ACHN (cell line): ENCODE data around the gene DUS4L.
A peak's percentile ranks its signal among the peaks of the same experiment; 100 is the strongest.

ENCODE experiments used
- DNase-seq: peaks from one replicate; pipeline ENCODE4 v3.0.0-alpha.2; 2015
- in situ Hi-C: cut with HindIII; loops from 2 replicates; pipeline ENCODE4 v1.10.0; 2017; ENCODE audit warnings: low sequenced_read_pairs, low pct_ligation_motif_present, low pct_unique_long_range_greater_than_20kb

The DUS4L gene

DNA sequence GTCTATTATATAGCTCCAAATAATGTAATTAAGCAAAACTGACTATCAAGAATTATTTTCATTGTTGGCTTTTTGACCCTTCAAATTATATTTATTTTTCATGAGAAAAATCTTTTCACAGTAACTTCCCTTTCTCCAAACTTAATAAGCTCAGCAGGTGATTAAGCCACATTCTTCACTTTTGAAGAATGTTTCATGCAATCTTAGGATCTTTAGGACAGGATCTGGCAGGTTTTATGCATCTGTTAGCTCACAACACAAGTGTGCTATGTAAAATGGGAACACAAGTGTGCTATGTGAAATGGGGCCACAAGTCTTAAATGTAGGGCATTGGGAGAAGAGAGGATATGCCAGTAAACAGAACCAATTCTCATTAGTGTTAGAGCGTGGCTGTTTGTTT is 42.5 kb downstream of the DUS4L start:
- DNase-seq = no peak
- in situ Hi-C loops = no loop called here

DNA sequence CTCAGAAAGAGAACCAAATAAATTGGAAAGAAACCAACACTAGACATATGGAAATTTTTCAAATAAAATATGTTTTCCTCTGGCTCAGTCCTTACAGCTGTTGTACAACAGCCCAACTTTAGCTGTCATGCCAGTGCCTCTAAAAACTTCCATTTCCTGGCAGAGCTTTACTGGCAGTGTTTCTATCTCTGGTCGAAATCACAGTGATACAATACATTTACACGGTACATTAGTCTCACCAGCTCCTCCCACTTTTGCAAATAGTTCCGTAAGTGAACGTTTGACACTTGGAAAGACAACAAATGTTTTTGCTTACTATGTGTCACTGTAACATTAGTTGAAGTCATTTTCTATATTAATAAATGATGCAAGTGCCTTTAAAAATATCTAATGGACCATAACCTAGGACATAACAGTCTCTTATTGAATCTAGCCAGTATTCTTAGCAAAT is 46.1 kb downstream of the DUS4L start:
- in situ Hi-C loops = no loop called here
- DNase-seq = no peak

- no peak for DNase-seq
- in situ Hi-C loops = no loop called here
Observed at GRCh38 chr7:107610323-107610722, 46.6 kb downstream of the DUS4L start.

- in situ Hi-C loops = no loop called here
- DNase-seq = no peak
Observed at GRCh38 chr7:107613439-107613838, 49.7 kb downstream of the DUS4L start.

DNA sequence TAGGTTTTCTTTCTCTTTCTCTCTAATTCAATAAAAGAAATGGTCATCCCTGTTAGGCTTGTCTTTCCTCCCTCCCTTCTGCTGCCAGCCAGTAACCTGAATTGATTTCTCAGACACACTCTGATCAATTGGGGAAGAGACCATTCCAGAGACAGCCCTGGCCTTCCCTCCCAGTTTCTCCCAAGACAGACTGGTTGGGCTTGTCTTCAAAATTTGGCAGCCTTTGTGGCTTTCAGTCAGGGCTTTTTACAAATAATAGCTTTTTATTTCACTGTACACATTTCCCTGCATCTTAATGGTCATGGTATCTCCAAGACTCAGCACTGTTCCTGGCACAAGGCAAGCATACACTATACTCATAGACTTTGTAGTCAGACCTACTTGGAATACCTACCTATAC is 50.2 kb downstream of the DUS4L start:
- no peak for DNase-seq
- in situ Hi-C loops = no loop called here

GRCh38 chr7:107614425-107614824 is 50.7 kb downstream of the DUS4L start:
- no peak for DNase-seq
- in situ Hi-C loops = no loop called here

- in situ Hi-C loops = no loop called here
- DNase-seq = no peak
Observed at GRCh38 chr7:107615910-107616680, 52.3 kb downstream of the DUS4L start.

DNA sequence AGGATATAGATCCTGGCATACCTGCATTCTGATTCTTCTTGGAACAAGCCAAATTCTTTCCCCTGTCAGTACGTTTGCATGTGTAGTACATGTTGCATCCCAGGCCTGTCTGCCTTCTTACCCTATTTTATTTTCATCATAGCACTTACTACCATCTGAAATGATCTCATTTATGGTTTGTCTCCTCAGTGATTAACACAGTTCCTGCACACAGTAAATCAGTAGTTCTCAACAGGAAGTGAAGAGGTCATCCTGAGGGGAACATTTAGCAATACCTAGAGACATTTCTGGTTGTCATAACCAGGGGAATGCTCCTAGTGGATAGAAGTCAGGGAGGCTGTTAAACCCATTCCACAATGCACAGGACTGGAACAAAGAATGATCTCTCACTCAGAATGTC is 58.7 kb downstream of the DUS4L start:
- DNase-seq = peak; percentile 31
- in situ Hi-C loops = no loop called here

DNA sequence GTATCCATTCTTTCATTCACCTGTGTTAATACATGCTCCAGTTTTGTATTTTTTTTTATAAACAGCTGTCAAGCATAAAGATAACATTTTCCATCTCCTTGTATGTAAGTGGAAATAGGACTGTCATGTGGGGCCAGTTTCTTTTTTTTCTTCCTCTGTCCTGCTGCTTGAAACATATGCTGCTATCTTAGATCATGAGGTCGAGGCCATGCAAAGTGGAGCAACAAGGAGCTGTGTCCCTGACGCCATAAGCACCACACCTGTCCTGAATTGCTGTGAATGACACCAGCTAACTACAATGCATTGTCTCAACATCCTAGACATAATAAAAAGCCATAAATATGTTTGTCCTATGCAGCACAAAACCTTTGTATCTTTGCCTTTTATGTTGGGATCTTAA is 59.1 kb downstream of the DUS4L start:
- DNase-seq = no peak
- in situ Hi-C loops = no loop called here

DNA sequence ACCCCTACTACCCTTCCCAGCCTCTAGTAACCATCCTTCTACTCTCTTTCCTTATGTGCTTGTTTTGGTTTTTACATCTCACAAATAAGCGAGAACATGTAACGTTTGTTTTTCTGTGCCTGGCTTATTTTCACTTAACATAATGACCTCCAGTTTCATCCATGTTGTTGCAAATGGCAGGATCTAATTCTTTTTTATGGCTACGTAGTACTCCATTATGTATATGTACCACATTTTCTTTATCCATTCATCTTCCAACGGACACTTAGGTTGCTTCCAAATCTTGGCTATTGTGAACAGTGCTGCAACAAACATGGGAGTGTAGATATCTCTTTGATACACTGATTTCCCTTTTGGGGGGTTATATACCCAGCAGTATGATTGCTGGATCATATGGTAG is 63.2 kb downstream of the DUS4L start:
- in situ Hi-C loops = no loop called here
- DNase-seq = no peak
